ENCODE results near the gene ANGPTL1. TPM values are rescaled to one million over a fixed set of nuclear protein-coding genes. Genes with fewer than 3 reads are reported as not detected.

ANGPTL1 gene
- total RNA-seq, 4 donors from 2014 or later = 3.4 to 28.3 (median 17.9) TPM

GRCh38 chr1:178818416-178818815 is 52.5 kb downstream of the ANGPTL1 start:
- DNase-seq (ENCODE audit: low spot score in 2 of 2) = no peak
- TF ChIP-seq POLR2A (IDR thresholded peaks at IDR 0.05) (no peak), CTCF (IDR thresholded peaks at IDR 0.05) (no peak)
- 84 to 86% methylated on average over 2 of the region's 2 CpGs for WGBS, 2 donors
- intact Hi-C loops (cut with DNase I; ENCODE audit: low total_unique reads) = no loop called here
- H3K4me3 ChIP-seq (ENCODE audit: low read depth, poor library complexity, severe bottlenecking) = no peak overlapping the region

- no peak overlapping the region for H3K4me3 ChIP-seq (ENCODE audit: low read depth, poor library complexity, severe bottlenecking)
- intact Hi-C loops (cut with DNase I; ENCODE audit: low total_unique reads) = no loop called here
- DNase-seq (ENCODE audit: low spot score in 2 of 2) = no peak
- TF ChIP-seq CTCF (IDR thresholded peaks at IDR 0.05) = no peak
- no peak for TF ChIP-seq POLR2A (IDR thresholded peaks at IDR 0.05)
Observed at GRCh38 chr1:178810585-178810984, 60.3 kb downstream of the ANGPTL1 start.

GRCh38 chr1:178808529-178808928 is 62.3 kb downstream of the ANGPTL1 start:
- intact Hi-C loops (cut with DNase I; ENCODE audit: low total_unique reads) = no loop called here
- no peak overlapping the region for H3K4me3 ChIP-seq (ENCODE audit: low read depth, poor library complexity, severe bottlenecking)
- DNase-seq (ENCODE audit: low spot score in 2 of 2) = no peak
- 95 to 96% methylated on average over 3 of the region's 3 CpGs for WGBS, 2 donors
- no peak for TF ChIP-seq POLR2A (IDR thresholded peaks at IDR 0.05)

- no peak for TF ChIP-seq CTCF (IDR thresholded peaks at IDR 0.05)
- TF ChIP-seq POLR2A (IDR thresholded peaks at IDR 0.05) = no peak
- H3K4me3 ChIP-seq (ENCODE audit: low read depth, poor library complexity, severe bottlenecking) = no peak overlapping the region
- intact Hi-C loops (cut with DNase I; ENCODE audit: low total_unique reads) = no loop called here
- no peak for DNase-seq (ENCODE audit: low spot score in 2 of 2)
- 95 to 97% methylated on average over 9 of the region's 9 CpGs for WGBS, 2 donors
Observed at GRCh38 chr1:178806665-178807300, 64.1 kb downstream of the ANGPTL1 start.

GRCh38 chr1:178802873-178803272 is 68.0 kb downstream of the ANGPTL1 start:
- DNase-seq (ENCODE audit: low spot score in 2 of 2) = no peak
- WGBS, 2 donors = 92% methylated on average over 3 of the region's 3 CpGs
- H3K4me3 ChIP-seq (ENCODE audit: low read depth, poor library complexity, severe bottlenecking) = no peak overlapping the region
- intact Hi-C loops (cut with DNase I; ENCODE audit: low total_unique reads) = no loop called here
- TF ChIP-seq CTCF (IDR thresholded peaks at IDR 0.05) (no peak), POLR2A (IDR thresholded peaks at IDR 0.05) (no peak)

Other genes with a start within 250 kb of the ANGPTL1 start
- 10 to 100 TPM; 26.2 to 33.5 (median 31.7) TPM for gene RALGPS2, start 145.8 kb downstream of the ANGPTL1 start, total RNA-seq
- 10 to 100 TPM; 16.7 to 25.2 (median 20.3) TPM for gene FAM20B, start 154.8 kb upstream of the ANGPTL1 start, total RNA-seq
- gene TOR3A, start 211.0 kb upstream of the ANGPTL1 start, total RNA-seq = 10 to 100 TPM; 27.0 to 55.8 (median 48.2) TPM

All from lower leg skin (tissue), 4 donors.